Brain microvascular endothelial cell (primary cell): ENCODE data around the gene COL20A1.

ENCODE experiments used
- DNase-seq: peaks from one replicate; pipeline ENCODE4 v3.0.0-alpha.2; 2020
- H3K27ac ChIP-seq: fragments of 250-450 bp; sonication (Bioruptor Pico); 2 replicates; pipeline ENCODE4 v1.5.1; 2020; ENCODE audit warnings: mild to moderate bottlenecking, moderate library complexity
- H3K27me3 ChIP-seq: fragments of 250-450 bp; sonication (Bioruptor Pico); replicated peaks from 2 replicates; pipeline ENCODE4 v1.5.1; 2020; ENCODE audit warnings: mild to moderate bottlenecking
- H3K36me3 ChIP-seq: fragments of 250-450 bp; sonication (Bioruptor Pico); replicated peaks from 2 replicates; pipeline ENCODE4 v1.5.1; 2020; ENCODE audit warnings: mild to moderate bottlenecking
- H3K4me3 ChIP-seq: 2 replicates; pipeline ENCODE4 v1.5.1; 2011; ENCODE audit warnings: low read depth, mild to moderate bottlenecking, control low read depth, low read length, moderate library complexity
- CTCF ChIP-seq: IDR thresholded peaks from 2 replicates; pipeline ENCODE4 v1.5.1; 2011; ENCODE audit warnings: low read depth, mild to moderate bottlenecking, moderate library complexity, low read length, control low read depth, inconsistent platforms; ENCODE audit errors: missing control alignments
- in situ Hi-C: cut with HindIII; loops from 2 replicates; pipeline ENCODE4 v1.10.0; 2017; ENCODE audit warnings: low sequenced_read_pairs, low pct_ligation_motif_present

Gene COL20A1

GRCh38 chr20:63317601-63318291 lies 24.8 kb downstream of the COL20A1 start:
- no peak for TF ChIP-seq CTCF
- no peak for DNase-seq
- Histone ChIP-seq H3K4me3 (no peak overlapping the region), H3K27me3 (no peaks in the 10 kb centered on the region), H3K36me3 (no peaks in the 10 kb centered on the region), H3K27ac (no peak overlapping the region)
- in situ Hi-C loops, result no loop called here

DNA sequence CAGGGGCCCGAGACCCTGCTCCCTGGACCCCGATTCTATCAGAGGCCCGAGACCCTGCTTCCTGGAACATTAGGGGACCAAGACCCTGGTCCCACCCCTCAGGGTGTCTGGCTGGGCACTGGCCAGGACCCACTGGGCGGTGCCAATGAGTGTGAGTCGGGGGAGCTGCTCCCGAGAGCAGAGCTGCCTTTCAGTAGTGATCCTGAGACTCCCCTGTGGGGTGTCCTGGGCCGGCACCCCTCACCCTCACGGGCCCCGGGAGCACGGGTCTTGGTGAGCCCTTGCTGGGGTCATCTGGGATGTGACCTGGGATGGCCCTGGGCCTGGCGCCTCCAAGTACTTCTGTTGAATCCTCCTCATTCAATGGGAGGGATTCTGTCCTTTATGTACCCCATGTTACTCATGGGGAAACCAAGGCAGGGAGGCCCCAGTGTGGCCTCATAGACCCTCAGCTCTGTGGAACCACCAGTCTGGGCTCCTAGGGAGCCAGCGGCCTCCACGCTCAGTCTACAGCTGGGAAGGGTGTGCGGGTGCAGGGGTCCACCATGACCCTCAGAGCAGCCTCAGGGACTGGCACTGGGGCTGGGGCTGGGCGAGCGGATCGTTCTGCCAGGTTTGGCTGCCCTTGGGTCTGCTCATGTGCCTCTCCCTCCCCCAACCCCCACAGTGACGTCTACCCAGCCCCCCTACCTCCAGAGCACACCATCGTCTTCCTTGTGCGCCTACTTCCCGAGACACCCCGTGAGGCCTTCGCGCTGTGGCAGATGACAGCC lies 25.6 kb downstream of the COL20A1 start:
- Histone ChIP-seq H3K27ac (no peak overlapping the region), H3K27me3 (no peaks in the 10 kb centered on the region), H3K36me3 (no peaks in the 10 kb centered on the region), H3K4me3 (no peak overlapping the region)
- in situ Hi-C loops, result no loop called here
- no peak for DNase-seq
- no peak for TF ChIP-seq CTCF

GRCh38 chr20:63319164-63320040 lies 26.4 kb downstream of the COL20A1 start:
- Histone ChIP-seq H3K36me3 (no peaks in the 10 kb centered on the region), H3K4me3 (no peak overlapping the region), H3K27me3 (no peaks in the 10 kb centered on the region), H3K27ac (no peak overlapping the region)
- DNase-seq, result no peak
- in situ Hi-C loops, result no loop called here
- no peak for TF ChIP-seq CTCF

DNA sequence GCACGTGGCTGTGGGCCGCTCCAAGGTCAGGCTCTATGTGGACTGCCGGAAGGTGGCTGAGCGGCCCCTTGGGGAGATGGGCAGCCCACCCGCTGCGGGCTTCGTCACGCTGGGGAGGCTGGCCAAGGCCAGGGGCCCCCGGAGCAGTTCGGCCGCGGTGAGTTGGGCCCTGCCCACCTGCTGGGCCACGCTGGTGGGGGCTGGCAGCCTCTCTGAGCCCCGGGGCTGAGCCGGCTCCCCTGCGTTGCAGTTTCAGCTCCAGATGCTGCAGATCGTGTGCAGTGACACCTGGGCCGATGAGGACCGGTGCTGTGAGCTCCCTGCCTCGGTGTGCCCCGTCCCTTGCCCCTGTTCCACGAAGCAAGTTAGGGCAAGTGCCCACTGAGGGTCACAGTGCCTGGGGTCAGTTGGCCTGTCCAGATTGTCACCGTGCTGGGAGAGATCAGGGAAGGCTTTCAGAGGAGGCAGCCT lies 27.1 kb downstream of the COL20A1 start:
- TF ChIP-seq CTCF, result no peak
- Histone ChIP-seq H3K27ac (no peak overlapping the region), H3K36me3 (no peaks in the 10 kb centered on the region), H3K4me3 (no peak overlapping the region), H3K27me3 (no peaks in the 10 kb centered on the region)
- in situ Hi-C loops, result no loop called here
- DNase-seq, result no peak

DNA sequence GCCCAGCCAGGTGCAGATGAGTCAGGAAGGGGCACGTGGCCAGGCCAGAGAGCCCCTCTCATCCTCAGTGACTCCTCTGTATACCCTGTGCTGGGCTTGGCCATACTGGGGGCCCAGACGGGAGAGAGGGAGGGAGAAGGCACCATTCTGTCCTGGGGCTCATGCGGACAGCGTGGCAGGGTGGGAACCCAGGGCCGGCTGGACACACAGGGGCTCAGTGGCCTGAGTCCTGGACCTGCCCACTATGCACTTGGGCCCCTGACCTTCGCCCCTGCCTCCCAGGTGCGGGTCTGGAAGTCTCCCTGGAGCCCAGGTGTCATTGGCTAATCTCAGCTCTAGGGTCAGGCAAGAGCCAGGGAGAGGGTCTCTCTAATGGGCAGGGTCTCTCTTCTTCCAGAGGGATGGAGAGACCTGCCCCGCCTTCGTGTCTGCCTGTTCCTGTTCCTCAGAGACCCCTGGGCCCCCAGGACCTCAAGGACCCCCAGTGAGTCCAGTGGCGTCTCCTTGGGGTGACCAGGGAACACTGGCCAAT lies 27.7 kb downstream of the COL20A1 start:
- Histone ChIP-seq H3K36me3 (no peaks in the 10 kb centered on the region), H3K4me3 (no peak overlapping the region), H3K27ac (no peak overlapping the region), H3K27me3 (no peaks in the 10 kb centered on the region)
- in situ Hi-C loops, result no loop called here
- no peak for DNase-seq
- TF ChIP-seq CTCF, result no peak
